ENCODE data around the gene MEIS1.
"Not testable (repeated sequence)": the region's sequence is repeated elsewhere in the genome, so short reads cannot be mapped to it uniquely, and the experiment has no call there.

MEIS1 gene

DNA sequence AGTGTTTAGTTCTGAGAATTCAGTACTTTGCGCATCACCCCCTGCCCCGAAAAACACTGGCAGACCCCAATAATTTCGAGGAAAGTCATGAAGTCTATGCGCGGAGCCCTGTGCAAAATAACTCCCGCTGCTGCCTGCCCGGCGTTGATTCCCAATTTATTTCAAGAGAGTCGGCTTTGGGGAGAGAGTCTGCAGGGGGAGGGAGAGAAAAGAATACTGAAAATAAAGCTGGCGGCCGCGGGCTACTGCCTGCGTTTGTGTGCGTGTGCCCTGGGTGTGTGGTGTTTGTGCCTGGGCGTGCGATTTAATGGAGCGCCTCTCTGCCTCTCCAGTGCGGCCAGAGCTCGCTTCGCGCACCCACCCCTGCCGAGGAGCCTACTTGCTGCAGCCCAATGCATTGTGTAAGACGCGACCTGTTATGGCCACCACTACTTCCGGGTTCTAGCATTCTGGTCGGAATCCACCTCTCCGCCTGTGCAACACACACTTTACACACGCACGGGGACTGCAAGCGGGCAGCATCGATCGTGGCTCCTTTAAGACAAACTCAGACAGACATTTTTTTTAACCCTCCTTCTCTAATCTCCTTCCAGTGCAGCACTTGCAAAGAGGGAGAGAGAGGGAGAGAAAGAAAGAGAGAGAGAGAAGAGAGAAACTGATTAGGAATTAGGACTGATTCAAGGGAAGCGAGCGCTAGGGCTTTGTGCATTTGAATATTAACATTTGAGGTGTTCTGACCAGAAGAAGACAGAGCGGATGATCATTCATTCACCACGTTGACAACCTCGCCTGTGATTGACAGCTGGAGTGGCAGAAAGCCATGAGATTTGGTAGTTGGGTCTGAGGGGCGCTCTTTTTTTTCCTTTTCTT, at the start of gene MEIS1:
Gene MEIS1 (plus strand): TSS at position 447 of the 870 bp plus-strand sequence. CDS start 732 bp downstream, outside the sequence.
- no peak for DNase-seq

DNA sequence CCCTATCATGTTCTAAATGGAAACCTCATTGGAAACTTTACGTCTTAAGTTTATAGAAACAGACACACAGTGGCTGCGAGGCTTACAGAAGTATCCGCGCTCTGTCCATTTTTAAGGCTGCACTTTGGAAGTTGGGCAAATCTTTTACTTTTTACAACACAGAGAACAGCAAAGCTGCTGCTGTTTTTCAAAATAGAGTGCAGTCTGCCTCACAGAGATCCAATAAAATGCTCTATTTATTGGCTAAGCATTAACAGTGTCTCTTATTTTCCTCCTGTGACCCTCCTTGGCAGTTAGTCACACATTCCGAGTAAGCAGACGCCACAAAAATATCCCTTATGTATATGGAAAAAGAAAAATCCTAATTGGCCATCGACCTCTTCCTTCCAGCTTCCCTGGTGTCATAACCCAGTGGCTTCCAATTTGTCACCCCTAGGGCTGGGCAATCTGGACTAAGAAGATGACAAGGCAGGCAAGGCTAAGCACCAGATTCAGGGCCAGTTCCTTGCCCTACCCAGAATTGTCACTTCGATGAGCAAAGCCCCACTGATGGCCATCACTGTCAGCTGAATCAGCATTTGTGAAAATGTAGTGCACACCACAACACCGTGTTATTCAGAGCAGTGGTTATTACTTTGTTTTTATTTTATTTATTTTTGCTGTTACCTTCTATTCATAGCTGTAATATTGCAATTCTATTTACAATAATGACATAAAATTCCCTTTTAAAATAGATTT, 47.7 kb upstream of the MEIS1 start:
- no peak for DNase-seq

DNA sequence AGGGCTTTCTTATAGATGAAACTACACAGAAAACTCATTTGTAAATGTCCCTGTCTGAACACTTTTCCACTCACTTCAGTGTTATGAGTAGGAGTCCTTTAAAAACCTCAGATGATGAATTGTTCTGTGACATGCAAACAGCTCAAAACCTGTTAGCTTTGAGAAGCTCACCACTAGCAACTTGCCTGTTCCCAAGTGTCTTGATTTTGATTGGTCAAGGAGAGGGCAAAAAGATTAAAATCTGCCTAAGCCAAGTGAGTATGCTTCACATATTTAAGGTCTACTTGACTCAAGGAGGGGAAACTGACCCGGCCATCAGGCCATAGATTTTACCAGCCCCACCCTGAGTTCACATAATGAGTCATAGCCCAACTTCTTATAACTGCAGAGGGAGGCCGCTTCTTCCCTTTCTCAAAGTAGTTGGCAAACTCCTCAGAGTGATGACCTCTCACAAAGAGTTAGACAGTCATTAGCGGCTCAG, 45.2 kb upstream of the MEIS1 start:
- DNase-seq: no peak

DNA sequence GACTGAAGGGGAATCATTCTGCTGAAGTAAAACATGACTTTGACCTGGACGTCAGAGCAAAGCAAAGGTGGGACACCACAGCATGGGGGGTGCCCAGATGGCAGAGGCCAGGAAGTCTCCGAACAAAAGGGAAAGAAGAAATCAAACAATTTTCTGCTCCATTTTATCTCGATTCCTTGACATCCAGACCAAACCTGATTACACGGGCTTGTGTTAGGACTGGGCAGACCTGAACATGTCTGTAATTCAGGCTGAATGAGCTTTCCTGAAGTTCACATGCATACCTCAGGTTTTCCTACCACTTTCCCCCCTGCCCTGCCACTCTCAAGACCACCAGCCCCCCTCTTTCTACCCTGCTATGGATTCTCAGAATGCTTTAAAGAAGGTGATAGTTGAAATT, 44.8 kb upstream of the MEIS1 start:
- no peak for DNase-seq

DNA sequence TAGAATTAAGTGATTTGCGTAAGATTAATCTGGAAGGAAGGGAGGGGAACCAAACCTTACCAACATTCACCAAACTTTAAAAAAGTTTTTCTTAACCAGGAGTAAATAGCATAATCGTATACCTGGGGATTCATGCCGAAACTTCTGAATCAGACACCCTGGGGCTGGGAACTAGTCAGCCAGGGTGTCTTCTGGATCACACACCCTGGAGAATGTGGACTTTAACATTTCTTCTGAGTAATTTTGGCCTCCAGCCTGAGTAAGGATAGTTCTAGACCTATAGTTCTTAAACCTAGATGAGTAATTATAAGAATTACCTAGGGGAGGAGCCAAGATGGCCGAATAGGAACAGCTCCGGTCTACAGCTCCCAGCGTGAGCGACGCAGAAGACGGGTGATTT, 44.1 kb upstream of the MEIS1 start:
- no peak for DNase-seq

DNA sequence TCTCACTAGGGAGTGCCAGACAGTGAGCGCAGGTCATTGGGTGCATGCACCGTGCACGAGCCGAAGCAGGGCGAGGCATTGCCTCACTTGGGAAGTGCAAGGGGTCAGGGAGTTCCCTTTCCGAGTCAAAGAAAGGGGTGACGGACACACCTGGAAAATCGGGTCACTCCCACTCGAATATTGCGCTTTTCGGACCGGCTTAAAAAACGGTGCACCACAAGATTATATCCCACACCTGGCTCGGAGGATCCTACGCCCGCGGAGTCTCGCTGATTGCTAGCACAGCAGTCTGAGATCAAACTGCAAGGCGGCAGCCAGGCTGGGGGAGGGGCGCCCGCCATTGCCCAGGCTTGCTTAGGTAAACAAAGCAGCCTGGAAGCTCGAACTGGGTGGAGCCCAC, 43.7 kb upstream of the MEIS1 start:
- DNase-seq: not testable (repeated sequence)

DNA sequence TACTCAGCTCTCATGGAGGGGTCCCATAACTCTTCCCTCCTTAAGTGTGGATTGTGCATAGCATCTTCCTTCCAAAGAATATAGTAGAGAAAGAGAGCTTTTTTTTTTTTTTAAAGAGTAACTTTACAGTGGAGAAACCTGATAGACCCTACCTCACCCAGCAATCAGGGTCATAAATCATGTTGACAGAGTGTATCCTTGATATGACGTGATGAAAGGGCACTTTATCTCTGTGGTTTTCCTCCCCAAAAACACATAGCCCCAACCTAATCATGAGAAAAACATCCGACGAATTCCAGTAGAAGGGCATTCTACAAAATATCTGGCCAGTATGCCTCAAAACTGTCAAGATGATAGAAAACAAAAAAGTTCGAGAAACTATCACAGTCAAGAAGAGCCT, 29.5 kb upstream of the MEIS1 start:
- no peak for DNase-seq

DNA sequence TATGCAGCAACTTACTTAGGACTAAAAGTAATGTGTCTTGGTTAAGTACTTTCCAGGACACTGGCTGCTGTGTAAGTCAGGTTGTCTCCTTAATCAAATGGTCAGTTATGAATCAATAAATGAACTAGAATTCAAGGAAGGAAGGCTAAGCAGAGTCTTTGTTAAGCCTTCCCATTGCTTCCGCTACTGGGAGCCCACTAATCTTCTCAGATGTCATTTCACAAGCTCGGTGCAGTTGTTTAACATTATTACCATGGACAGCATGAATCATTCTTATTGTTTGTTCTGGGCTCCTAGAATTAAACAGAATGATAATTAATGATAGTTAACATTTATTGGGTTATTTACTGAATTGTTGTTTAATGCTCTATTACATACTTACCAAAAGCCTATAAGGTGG, 26.0 kb upstream of the MEIS1 start:
- DNase-seq: no peak

DNA sequence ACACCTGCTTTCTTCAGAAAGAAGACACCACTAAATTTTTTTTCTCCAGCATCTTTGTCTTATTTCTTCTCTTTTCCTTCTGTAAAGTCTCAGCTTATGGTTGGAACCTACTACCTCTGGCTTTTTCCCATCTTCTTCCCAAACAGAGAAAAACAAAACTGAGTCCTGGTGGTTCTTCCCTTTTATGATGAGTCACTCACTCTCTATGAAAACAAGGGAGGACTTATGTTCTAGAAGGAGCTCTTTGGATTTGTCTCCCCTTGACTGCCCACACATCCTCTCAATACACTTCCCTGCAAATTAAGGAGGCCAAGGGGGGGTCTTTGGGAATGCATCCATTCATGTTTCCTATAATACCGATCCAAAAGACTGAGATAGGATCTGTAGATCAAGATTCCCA, 22.1 kb upstream of the MEIS1 start:
- DNase-seq: no peak

DNA sequence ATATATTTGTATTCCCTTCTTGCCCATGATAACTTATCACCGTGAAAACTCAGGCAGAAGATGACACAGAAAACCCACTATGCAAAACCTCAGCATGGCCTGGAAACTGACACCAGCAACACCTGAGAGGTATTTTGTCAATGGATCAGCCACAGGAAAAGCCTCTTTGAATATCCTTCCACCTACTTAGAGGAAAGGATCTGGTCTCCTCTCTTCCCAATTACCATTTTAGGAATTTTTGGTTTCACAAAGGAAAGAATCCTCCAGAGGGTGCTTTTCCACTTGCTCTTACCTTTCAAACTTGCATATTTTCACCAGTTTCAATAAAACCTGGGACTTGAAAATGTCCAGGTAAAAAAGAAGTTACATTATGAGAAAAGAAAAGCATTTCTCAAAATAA, 20.0 kb upstream of the MEIS1 start:
- DNase-seq: no peak

DNA sequence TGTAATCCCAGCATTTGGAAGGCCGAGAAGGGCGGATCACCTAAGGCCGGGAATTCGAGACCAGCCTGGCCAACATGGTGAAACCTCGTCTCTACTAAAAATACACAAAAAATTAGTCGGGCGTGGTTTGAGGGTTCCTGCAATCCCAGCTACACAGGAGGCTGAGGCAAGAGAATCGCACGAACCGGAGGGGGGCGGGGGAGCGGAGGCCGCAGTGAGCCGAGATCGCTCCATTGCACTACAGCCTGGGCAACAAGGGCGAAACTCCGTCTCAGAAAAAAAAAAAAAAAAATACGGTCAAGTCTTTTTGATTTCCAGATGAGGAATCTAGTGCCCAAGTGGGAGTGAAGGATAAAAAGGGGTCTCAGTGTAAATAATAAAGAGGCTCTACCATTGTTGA, 16.5 kb upstream of the MEIS1 start:
- DNase-seq: no peak

DNA sequence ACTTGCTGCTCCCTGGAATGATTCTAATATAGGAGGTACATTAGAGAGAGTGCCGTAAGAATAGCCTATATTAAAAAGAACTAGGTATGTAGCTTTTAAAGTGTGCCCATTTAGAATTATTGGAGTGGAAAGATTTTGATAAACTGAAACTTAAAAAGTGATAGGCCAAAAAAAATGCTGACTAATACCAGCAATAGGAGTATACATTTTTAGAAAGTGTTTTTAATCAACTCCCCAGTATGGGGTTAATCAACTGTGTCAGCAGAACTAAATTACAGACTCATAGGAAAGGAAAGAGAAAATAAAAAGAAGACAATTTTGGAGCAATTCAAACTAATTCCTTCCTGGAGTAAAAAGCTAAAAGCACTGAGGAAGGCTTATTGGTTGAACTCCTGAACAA, 13.3 kb upstream of the MEIS1 start:
- no peak for DNase-seq

DNA sequence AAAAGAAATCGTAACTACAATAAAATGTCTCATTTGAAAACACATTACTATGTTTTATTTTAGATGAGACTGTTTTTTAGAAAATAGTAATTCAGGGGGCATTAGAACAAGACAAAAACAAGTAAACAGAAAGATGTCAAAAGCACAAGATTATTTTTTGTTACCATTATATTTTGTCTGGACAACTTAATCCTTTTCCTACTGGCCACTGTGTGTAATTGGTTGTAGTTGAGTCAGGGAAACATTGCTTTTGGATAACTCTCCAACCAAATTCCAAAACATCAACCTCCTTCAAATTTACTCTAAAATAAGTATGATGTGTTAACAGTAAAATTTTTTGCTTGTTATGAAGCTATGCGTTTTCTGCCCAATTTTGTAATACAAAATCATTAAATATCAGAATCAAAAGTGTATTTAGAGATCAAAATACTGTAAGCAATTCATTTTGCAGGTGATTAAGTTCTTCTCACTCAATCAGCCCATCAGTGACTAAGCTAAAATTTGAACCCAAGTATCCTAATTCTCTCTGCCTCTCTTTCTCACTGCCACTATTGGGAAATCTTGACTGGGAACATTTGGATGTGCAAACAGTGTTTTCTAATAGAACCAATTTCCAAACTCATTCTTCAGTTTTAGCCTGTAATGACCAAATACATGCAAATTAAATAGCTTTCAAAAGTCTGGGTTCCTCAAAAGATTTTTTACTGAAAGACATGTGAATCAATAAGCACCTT, 11.4 kb upstream of the MEIS1 start:
- no peak for DNase-seq

DNA sequence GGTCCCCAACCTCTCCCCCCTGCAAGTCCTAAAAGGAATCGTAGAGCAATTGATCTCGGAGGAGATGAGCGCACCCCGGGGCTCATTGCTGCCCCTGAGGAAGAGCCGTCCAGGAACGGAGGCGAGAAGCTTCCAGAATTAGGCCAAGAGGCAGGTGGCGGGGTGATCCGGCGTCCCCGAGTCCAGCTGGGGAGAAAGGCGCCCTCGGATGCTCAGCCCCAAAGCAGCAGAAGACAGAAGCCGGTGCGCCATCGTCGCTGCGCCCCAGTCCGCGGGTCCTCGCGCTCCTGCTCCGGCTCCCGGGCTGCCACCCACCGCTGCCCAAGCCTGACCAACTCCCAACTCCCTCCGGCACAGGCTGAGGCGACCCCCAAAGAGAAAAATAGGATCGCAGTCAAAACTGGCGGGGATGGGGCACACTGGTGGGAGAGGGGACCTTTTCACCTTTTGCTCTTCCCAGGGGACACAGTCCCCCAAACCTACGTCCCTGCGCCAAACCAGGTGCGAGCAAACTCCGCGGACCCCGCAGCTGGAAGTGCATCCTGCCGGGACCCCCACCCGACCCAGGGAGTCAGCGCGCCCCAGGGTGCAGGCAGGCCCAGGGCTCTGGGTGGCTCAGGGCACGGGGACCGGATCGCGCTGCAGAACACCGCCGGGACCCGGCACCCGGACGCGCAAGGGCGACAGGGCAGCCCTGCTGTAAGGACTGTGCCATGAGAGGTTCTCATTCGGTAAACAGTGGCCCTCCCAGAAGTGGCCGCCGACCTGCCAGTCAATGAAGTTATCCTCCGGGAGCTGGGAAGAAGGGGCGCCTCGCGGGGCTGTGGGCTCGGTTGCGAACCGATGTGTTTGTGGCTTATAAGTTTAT, 8.4 kb upstream of the MEIS1 start:
- DNase-seq: no peak

DNA sequence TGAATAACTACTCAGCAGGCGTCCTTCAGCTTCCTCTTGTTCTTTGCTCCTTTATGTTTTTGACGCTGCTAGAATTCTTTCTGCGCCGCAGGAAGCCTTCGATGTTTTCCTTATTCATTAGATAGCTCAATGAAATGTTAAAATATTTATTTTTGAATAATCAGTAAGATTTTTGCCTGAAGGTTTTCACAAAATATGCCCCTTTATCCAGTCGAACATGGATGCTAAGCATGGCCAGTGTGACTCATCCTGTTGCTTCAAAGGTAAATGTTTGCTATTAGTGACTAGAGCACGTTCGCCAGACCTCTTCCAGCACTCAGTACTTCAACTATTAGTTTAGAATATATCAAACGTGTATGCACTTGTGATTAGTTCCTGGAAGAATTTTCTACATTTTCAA, 7.6 kb upstream of the MEIS1 start:
- DNase-seq: no peak

DNA sequence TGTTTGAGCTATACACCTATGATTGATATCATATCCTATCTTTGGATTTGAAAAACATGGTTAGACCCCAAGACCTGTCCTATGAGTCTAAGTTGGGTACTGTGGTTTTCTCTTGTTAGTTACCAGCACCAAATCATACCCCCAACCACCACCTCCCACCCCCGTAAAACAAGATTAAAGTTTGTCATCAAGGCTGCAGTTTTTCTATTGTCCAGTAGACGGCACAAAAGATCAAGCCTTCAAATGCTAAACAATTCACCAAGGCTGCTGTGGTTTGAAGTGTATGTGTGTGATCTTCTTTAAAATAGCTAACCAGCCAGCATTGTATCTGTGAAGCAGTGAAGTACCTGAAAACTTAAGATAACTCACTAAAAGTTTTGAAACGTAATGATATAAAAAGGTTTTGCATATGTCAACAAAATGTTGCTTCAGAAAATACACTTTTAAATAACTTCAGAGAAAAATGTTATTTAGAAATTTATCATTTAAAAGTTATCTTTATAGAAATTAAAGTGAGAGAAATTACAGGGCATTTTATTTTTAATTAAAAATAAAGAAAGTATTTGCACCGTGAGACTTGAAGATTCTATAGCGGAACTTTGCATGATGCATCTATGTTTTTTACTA, 5.8 kb upstream of the MEIS1 start:
- DNase-seq: no peak

DNA sequence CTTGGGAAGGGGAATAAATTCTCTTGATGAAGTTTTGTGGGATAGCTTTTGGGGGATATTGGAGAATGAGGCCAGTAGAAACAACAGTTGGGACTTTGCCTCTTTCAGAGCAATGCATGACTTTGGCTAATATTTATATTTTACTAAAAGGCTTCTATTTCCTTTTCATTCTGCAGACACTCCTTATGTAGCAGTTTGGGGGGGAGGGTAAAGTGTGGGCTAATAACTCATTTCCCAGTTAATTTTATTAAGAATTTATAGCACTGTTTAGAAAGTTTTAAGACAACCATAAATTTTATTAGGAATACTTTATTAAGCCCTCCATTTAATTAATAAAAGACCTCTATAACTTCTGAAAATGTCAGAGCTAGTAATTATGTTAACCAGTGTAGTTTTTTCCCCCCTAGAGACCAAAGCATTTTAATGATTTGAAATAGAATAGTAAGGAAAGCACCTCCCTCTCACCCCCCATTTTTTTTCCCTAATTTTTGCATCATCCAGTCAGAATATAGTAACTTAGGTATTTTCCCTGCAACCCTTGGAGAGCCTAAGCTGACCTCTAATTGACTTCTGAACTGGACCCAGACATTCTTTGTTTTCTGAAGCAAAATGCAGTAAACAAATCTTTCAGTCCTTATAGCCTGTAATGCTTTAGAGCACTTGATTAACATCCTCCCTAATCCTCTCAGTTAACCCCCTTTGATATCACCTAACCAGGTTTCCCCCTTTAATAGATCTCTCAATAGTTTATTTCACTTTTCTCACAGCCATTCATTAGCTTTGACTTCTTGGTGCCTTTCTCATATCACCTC, 5.0 kb upstream of the MEIS1 start:
- DNase-seq: no peak

DNA sequence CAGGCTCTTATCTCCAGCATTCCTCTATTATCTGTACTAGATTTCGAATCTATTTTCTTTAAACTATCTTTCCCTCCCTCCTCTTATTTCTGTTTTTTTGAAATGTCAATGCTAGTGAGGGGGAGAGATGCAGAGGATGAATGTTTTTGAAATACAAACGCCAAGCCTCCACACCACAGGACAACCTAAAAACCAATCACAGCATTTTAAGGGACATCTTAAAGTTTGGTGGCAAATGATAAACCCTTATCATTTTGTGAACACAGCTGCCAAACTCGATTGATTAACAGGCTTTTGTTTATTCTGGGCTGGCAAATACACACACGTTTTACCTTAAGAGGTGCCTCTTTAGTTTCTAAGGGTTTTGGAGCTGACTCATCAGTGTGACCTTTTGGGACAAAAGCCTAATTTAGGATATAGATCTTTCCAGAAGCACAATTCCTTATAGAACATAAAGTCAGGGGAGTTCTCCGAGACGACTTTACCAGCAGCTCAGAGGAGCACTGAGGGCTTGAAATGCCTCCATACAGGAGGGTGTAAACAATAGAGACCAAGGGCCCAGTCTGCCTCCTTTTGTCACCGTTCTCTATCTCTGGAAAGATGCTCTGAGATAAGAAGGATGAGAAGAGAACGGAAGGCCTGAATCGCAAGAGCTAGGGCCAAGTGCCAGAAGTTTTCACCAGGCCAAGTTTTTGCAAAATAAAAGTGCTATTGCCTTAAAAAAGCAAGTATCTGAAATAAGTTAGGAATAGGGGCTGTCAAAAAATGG, 4.2 kb upstream of the MEIS1 start:
- DNase-seq: no peak

DNA sequence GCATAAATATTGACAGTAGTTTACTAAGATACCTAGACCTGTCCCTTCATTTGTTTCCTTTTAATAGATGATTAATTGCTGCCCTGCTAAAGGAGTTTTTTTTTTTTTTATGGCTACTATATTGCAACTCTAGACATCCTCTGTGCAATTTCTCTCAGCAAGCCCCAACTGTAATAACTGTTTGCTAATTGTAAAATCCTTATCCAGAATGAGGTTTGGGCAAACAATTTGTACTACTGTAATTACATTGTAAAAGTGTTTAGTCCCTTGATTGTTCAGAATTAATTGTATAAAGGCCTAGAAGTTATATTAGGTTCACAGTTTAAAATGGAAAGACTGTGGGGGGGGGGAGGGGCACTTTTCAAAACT, 3.7 kb upstream of the MEIS1 start:
- no peak for DNase-seq

DNA sequence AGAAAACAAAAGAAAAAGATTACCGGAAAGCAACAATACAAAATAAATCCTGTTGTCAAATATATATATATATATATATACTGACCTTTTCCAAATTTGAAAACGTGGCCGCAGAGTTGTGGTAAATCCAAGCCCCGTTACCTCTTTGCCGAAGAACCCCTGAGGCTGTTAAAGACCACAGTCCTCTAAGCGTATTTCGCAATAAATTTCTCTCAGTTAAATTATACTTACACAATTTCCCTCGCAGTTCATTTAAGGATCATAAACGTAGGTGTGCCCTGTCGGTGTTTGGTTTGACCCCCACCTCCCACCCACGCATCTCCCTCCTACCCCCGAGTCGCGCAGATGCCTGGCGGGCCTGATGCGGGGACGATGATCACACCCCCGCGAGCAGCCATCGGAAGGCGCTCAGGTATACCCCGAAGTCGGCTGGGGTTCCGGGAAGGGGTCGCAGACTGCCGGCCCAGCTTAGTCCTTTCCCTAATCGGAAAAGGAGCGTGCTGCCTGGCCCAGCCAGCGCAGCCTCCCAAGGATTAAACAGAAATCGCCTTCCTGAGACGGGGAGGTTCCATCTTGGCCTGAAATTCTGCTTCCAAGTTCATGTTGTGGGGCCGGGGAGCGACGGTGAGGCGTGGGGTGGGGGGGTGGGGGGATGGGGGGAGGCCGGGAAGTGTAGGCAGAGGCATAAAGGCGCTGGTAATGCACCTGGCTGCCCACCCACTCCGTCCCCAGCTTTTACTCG, 2.9 kb upstream of the MEIS1 start:
- DNase-seq: no peak

Data from activated CD4-positive, alpha-beta T cell treated with anti-CD3 and anti-CD28 coated beads, Interleukin-2, amount 50 U/mL, for 4 hours (primary cell).